AG04449 (cell line): ENCODE measurements around the gene HERC4.

Experiments
- CTCF ChIA-PET: fragments of 350-600 bp; formaldehyde crosslinking; extraction: SDS; loops from one replicate; lab custom pipeline; 2021; ENCODE audit warnings: antibody characterized with exemption; lab: Yijun Ruan, JAX
- POLR2A ChIA-PET: fragments of 400-600, 350-600 bp; formaldehyde crosslinking; extraction: SDS; loops from one replicate; lab custom pipeline; 2020; ENCODE audit warnings: antibody characterized with exemption, inconsistent platforms; lab: Yijun Ruan, JAX
- DNase-seq: peaks from one replicate; pipeline ENCODE4 v3.0.0-alpha.2; 2010; ENCODE audit warnings: low read depth, low spot score
- H3K4me3 ChIP-seq: 2 replicates; pipeline ENCODE4 v1.5.1; 2011; ENCODE audit warnings: low read depth, mild to moderate bottlenecking, control low read depth, low read length
- CTCF ChIP-seq: IDR thresholded peaks from one replicate; pipeline ENCODE4 v1.5.1; 2011; ENCODE audit warnings: mild to moderate bottlenecking, moderate library complexity, low read length, control low read depth, inconsistent platforms; ENCODE audit not compliant: insufficient read depth; ENCODE audit errors: missing control alignments

The HERC4 gene

GRCh38 chr10:67926951-67927350, 148.1 kb downstream of the HERC4 start:
- POLR2A ChIA-PET = interaction anchor here (0.6 kb wide), 1 partner anchor 73 kb away, joined by 3 read pairs; no protein-coding TSS in a partner anchor
- CTCF ChIA-PET = interaction anchor here (0.9 kb wide), 1 partner anchor 9 kb away, joined by 3 read pairs; no protein-coding TSS in a partner anchor

GRCh38 chr10:67925449-67926005, 149.6 kb downstream of the HERC4 start:
- CTCF ChIA-PET = interaction anchor here (0.6 kb wide), 2 partner anchors 8 to 305 kb away, joined by 3 read pairs; no protein-coding TSS in a partner anchor
- POLR2A ChIA-PET = no interaction called here
- H3K4me3 ChIP-seq = no peak overlapping the region
- no peak for TF ChIP-seq CTCF
- peak; percentile 77 for DNase-seq

More at GRCh38 chr10:67926951-67927350, 148.1 kb downstream of the HERC4 start:
- no peak for TF ChIP-seq CTCF
- DNase-seq = no peak
- no peak overlapping the region for H3K4me3 ChIP-seq

- CTCF ChIA-PET = interaction anchor here (1.8 kb wide), 1 partner anchor 68 kb away, joined by 6 read pairs; no protein-coding TSS in a partner anchor
- no peak for TF ChIP-seq CTCF
- POLR2A ChIA-PET = no interaction called here
- H3K4me3 ChIP-seq = no peak overlapping the region
- no peak for DNase-seq
Measured at GRCh38 chr10:67924136-67924535, 150.9 kb downstream of the HERC4 start.

- no peak for DNase-seq
- CTCF ChIA-PET = interaction anchor here (1.8 kb wide), 1 partner anchor 68 kb away, joined by 6 read pairs; no protein-coding TSS in a partner anchor
- POLR2A ChIA-PET = no interaction called here
- H3K4me3 ChIP-seq = no peak overlapping the region
- TF ChIP-seq CTCF = no peak
Measured at GRCh38 chr10:67923551-67923950, 151.5 kb downstream of the HERC4 start.

- ChIA-PET POLR2A (no interaction called here), CTCF (no interaction called here)
- no peak for TF ChIP-seq CTCF
- DNase-seq = no peak
- H3K4me3 ChIP-seq = no peak overlapping the region
Measured at GRCh38 chr10:67921065-67921464, 154.0 kb downstream of the HERC4 start.

GRCh38 chr10:67917679-67918078, 157.4 kb downstream of the HERC4 start:
- no peak for DNase-seq
- POLR2A ChIA-PET = no interaction called here
- no peak overlapping the region for H3K4me3 ChIP-seq
- CTCF ChIA-PET = interaction anchor here (1.0 to 1.4 kb wide), 3 partner anchors 8 to 239 kb away, joined by 3 to 4 read pairs (median 3); no protein-coding TSS in a partner anchor
- TF ChIP-seq CTCF = no peak
